ENCODE results near the gene FHIT.
"Not testable (repeated sequence)": the region's sequence is repeated elsewhere in the genome, so short reads cannot be mapped to it uniquely, and the experiment has no call there.

FHIT gene

DNA sequence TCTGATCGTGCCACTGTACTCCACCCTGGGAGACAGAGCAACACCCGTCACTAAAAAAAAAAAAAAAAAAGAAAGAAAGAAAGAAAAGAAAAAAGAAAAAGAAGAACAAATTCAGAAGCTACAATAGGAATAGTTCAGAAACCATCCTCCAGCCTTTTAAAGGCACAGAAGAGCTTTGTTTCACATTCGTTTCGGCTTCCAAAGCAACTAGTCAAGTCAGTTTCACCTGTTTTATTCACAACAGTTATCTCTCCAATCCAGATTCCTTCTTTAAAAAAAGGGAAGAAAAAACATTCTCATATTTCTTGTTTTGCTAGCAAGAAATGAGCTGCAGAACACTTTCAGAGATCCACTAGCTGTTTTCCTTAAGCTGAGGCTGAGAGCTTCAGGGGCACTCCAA, 1433.7 kb downstream of the FHIT start:
- no peak for DNase-seq

DNA sequence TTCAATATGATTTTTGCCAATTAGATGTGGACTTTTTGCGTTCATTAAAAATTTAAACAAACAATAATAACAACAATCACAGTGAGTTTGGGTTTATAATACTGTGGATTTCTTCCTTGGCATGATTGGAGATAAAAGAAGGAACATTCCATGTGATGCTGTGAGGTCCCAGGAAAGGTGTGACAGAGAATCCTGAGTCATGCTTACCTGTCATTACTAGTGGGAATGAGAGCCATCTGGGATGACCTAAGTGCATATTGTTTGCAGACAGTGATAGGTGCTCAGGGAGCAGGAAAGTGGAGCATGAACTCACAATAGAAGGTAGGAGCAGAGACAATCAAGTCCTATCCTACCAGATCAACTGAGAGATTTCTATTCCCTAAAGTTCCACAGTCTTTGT, 1434.9 kb downstream of the FHIT start:
- no peak for DNase-seq
- TF ChIP-seq GATA1 (IDR thresholded peaks at IDR 0.05; ENCODE audit: low read depth, low read length) (no peak), POLR2A (IDR thresholded peaks at IDR 0.05; ENCODE audit: low read length) (no peak)

More for the DNA sequence above, 1433.7 kb downstream of the FHIT start:
- no peak for TF ChIP-seq POLR2A (IDR thresholded peaks at IDR 0.05; ENCODE audit: low read length)
- no peak for TF ChIP-seq GATA1 (IDR thresholded peaks at IDR 0.05; ENCODE audit: low read depth, low read length)

DNA sequence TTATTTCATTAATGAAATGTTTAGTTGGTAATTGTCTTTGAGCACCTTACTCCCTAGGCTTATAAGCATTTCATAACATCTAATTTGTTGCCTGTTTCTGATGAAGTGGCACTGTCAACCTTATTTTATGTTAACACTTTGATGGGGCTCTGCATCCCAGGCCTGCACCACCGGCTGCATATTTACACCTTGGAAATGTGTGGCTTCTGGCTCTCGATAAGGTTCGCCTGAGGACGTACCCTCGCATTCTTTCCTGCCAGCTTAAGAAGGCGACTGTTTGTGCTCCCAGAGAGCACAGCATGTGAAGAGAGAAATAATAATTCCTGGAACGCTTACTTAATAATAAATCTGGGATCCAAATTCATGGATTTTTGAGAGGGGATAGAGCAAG, 1438.1 kb downstream of the FHIT start:
- TF ChIP-seq GATA1 (IDR thresholded peaks at IDR 0.05; ENCODE audit: low read depth, low read length) (no peak), POLR2A (IDR thresholded peaks at IDR 0.05; ENCODE audit: low read length) (no peak)
- no peak for DNase-seq

DNA sequence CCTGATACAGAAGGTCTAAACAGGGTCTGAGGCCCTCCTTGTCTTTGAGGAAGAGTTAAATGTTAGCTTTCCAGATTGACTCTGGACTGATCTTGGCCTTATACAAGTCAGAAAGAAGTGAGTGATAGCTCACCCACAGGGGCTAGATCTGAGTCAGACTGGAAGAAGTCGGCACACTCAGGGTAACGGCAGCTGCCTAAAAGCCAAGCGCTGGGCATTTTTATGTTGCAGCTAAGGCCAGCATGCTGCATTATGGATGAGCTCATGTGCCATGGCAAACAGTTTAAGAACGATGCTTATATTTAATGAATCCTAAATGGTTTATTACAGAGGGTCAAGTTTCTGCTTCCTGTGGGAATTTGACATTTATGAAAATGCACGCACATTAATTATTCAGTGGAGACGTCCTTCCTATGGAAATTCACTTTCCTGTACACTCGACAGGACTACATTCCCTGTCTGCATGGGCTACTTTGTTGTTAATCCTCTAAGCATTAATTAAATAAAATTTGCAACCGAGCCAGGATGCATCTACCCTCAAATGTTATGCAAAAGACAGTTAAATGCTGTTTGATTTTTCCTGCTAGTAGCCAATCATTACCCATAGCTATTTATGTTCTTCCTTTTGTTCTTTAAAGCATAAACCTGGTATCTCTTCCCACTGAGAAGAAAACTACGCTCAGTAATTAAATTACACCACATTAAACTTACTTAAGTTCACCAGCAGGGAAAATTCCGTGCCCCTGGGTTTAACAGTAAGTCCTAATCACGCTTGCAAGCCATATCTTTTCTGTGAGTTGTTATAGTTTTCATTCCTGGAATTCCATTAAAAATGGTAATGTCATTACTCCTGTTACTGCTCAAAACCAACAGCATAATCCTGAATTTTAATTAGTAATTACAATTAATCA, 1438.8 kb downstream of the FHIT start:
- DNase-seq, result no peak
- no peak for TF ChIP-seq POLR2A (IDR thresholded peaks at IDR 0.05; ENCODE audit: low read length)

DNA sequence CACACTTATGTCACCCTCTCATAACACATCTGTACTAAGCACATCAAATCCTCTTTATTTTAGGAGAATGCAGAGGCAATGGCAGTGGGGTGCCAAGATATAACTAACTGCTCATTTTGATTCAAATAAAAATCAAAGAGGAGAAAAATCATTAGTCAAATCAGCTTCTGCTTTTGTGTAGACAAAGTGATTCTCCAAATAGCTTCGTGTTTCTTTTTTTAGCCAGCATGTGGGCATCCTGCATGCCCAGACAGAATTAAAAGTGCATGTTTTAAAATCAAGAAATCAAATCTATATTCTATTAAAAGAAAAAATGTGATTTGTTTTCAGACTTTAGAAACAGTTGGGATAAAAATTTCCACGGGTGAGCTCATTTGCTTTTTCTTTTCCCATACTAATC, 1440.1 kb downstream of the FHIT start:
- TF ChIP-seq POLR2A (IDR thresholded peaks at IDR 0.05; ENCODE audit: low read length), result no peak
- TF ChIP-seq GATA1 (IDR thresholded peaks at IDR 0.05; ENCODE audit: low read depth, low read length), result no peak
- no peak for DNase-seq

DNA sequence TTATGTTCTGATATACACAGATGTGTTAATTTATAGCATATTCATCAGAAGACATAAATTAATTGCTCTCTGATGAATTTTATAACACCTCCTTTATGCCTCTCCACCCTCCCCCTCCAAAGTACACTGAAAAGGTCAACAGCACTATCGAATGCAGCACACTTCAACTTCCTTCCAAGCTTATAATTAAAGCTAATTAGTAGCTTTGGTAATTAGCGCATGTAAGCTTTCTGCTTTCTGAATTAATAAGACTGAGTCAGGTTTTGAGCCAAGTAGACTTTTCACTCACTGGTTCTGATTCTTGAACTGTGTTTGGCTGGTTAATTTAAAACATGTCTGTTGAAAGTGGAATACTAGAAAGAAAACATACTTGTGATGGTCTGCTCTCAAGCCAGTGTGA, 1440.6 kb downstream of the FHIT start:
- TF ChIP-seq GATA1 (IDR thresholded peaks at IDR 0.05; ENCODE audit: low read depth, low read length) (no peak), POLR2A (IDR thresholded peaks at IDR 0.05; ENCODE audit: low read length) (no peak)
- no peak for DNase-seq

DNA sequence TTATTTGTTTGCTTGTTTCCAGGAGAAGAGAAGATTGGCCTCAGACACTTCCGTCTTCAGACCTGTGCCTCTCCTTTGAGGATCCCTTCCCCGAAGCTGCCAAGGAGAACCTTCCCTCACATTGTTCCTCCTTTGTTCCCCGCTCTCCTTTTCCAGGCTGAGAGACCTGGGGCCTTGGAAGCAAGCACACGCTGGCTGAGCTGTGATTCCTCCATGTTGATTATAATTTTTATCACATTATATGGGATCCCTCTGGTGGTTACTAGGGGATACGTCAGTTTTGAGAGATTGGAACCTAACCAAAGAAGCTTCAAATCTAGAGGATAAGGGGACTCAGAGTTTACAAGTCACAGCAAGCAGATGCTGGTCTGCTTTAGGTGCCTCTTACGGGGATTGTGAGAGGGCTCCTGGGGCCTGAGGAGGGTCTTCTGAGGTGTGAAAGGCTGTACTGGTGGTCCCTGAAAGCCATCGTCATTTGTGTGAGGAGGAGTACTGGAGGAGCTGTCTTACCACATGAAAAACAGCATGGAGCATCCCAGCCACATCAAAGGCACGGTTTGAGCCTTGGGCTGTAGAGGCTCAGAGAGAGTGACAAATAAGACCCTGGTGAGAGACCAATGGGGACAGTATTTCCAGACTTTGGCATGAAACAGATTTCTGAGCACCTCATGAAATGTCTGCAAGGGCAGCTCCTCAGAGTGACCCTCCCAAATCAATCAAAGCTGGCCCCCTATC, 1441.4 kb downstream of the FHIT start:
- DNase-seq, result no peak
- TF ChIP-seq GATA1 (IDR thresholded peaks at IDR 0.05; ENCODE audit: low read depth, low read length) (no peak), POLR2A (IDR thresholded peaks at IDR 0.05; ENCODE audit: low read length) (no peak)

DNA sequence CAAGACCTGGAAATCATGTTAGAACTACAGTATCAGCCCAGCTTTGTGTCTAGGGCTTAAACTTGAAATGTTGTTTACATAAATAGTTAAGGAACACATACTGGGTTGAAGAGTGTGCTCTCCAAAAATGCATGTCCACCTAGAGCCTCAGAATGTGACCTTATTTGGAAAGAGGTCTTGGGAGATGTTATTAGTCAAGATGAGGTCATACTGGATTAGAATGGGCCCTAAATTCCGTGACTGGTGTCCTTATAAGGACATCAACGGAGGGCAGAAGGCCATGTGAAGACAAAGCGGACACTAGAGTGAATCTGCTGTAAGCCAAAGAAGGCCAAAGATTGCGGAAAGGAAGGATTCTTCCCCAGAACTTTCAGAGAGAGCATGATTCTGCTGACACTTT, 1442.2 kb downstream of the FHIT start:
- TF ChIP-seq GATA1 (IDR thresholded peaks at IDR 0.05; ENCODE audit: low read depth, low read length), result no peak
- no peak for TF ChIP-seq POLR2A (IDR thresholded peaks at IDR 0.05; ENCODE audit: low read length)
- no peak for DNase-seq

DNA sequence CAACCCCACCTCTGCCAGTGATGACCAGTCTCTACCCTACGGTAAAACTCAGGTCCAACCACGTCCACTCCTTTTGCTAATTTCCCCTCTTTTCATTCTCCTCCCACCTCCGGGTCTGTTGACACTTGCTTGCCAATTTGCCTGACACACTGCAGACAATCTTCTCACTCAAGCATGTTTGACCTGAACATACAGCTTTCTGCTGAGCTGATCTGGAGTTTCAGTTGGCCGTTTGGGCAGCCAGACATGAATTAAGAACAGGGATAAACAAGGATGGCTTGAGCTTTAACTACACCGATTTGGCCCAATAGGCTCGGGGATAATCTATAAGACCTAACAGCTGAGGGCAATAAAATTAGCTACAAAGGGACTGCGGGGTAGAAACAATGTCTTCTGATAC, 1442.8 kb downstream of the FHIT start:
- TF ChIP-seq GATA1 (IDR thresholded peaks at IDR 0.05; ENCODE audit: low read depth, low read length) (no peak), POLR2A (IDR thresholded peaks at IDR 0.05; ENCODE audit: low read length) (no peak)
- no peak for DNase-seq

DNA sequence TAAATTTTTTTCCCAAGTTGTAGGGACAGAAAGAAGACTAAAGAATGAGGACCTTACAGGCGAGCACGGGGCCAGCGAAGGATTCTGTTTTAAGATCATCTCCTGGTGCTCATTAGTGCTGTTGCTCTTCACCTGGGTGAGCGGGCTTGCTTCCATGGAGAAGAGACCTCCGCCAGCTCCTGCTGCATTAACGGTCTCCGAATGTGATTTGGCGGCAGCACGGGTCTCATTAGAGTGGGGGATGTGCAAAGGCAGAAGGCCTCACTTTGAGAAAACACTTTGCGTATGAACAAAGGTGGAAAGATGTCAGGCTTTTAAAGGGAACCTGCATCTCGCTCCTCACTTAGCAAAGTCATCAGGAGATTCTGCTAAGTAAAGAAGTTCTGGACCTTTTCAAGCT, 1448.0 kb downstream of the FHIT start:
- TF ChIP-seq POLR2A (IDR thresholded peaks at IDR 0.05; ENCODE audit: low read length) (no peak), GATA1 (IDR thresholded peaks at IDR 0.05; ENCODE audit: low read depth, low read length) (no peak)
- DNase-seq, result no peak

DNA sequence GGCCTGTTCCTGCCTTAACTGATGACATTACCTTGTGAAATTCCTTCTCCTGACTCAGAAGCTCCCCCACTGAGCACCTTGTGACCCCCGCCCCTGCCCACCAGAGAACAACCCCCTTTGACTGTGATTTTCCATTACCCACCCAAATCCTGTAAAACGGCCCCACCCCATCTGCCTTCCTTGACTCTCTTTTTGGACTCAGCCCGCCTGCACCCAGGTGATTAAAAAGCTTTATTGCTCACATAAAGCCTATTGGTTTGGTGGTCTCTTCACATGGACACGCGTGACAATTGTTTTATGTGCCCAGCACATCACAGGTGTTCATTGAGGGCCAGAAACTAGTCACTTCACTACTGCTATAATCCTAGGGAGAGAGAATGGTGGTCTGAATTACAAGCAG, 1448.8 kb downstream of the FHIT start:
- DNase-seq, result not testable (repeated sequence)

DNA sequence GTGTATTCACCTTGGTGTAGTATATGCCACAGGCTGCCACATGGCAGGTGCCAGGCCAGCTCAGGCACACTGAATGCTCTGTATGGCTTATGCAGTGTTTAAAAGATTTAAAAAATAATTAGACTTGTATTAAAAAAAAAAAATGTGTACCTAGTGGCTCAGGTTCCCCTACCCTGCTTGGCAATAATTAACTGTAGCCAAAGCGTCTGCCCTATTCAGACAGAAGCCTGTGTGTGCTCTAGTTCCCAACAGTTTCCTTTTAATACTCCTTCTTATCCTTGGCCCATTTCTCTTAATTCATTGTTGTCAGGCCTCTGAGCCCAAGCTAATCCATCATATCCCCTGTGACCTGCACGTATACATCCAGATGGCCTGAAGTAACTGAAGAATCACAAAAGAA, 1449.2 kb downstream of the FHIT start:
- TF ChIP-seq POLR2A (IDR thresholded peaks at IDR 0.05; ENCODE audit: low read length) (no peak), GATA1 (IDR thresholded peaks at IDR 0.05; ENCODE audit: low read depth, low read length) (no peak)
- no peak for DNase-seq

DNA sequence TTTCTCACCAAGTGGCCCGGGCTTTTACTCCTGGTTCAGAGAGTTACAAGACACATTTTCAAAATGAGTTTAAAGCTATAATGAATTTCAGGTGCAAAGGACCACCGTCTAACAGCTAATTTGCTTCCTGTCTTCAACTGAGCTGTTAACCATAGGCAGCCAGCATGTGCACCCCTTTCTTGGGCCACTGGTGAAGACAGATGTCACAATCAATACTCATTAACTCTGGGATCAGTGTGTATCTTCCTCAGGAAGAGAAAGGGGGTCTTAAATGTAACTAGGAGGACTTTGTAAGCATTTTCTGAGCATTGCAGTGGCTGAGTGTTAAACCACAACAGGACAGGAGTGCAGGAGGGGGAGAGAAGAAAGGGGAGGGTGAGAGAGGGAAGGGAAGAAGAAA, 1450.8 kb downstream of the FHIT start:
- no peak for DNase-seq
- no peak for TF ChIP-seq POLR2A (IDR thresholded peaks at IDR 0.05; ENCODE audit: low read length)
- no peak for TF ChIP-seq GATA1 (IDR thresholded peaks at IDR 0.05; ENCODE audit: low read depth, low read length)

DNA sequence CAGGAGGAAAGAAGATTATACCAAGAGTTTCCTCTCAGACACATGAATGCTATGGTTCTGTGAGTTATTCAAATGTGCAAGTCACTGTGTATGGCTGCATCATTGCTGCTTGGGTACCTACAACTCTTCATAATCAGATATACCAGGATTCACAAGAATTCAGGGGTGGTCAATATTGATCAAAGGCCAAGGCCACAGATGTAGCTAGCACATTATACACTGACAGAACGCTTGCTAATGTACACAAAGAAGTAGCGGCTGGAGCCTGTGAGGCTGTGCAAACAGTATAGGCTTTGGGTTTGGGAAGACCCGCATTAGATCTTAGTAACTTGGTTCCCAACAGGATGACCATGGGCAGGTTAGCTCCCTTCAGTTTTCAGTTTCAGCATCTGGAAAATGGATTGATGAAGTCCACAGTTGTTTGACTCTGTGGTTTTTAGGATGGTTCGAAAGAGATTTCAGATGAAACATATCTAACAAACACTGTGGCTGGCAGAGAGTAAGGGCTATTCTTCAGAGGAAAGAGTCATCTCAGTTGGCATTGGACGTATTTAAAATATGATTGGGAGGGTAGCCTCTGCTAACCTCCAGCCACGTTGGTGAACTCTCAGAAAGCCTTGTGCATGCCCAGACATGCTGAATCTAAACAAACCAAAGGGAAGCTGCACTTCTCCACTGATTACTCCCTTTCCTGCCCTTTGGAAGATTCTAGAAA, 1452.7 kb downstream of the FHIT start:
- no peak for DNase-seq
- TF ChIP-seq GATA1 (IDR thresholded peaks at IDR 0.05; ENCODE audit: low read depth, low read length) (no peak), POLR2A (IDR thresholded peaks at IDR 0.05; ENCODE audit: low read length) (no peak)

All from erythroblast (primary cell).